D721Med (cell line): Measurements from ENCODE around the gene BEND6.
"Not testable (repeated sequence)": the region's sequence is repeated elsewhere in the genome, so short reads cannot be mapped to it uniquely, and the experiment has no call there.

Experiments
- DNase-seq: peaks from one replicate; pipeline ENCODE4 v3.0.0; 2011; ENCODE audit warnings: low spot score; ENCODE audit not compliant: insufficient read length
- FAIRE-seq: peaks from 2 replicates; lab custom pipeline; 2011; peaks lifted over from hg19 to GRCh38; lab: Jason Lieb, UNC
- TF ChIP-seq, protein P1 (sequence below): IDR thresholded peaks from 2 replicates; pipeline ENCODE4 v1.5.1; 2012; ENCODE audit warnings: mild to moderate bottlenecking, control low read depth; ENCODE audit not compliant: insufficient read depth; ENCODE audit errors: missing control alignments

BEND6 gene

DNA sequence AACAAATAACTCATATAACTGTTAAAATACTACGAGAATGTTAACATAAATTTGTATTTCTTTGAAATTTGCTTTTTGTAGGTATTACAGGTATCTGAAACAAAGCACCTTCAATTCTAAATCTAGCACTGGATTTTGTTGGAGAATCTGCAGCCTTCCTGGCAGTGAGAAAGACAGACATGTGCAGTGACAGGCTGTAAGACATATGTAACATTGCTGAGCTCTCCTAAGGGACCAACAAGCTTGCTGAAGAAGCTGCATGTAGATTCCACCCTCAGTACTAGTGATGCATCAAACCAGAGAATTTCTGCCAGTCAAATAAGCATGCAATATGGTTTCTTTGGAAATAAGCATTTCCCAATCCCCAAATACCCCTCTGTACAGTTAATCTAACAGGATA is 71.1 kb downstream of the BEND6 start:
- TF ChIP-seq, protein P1, sequence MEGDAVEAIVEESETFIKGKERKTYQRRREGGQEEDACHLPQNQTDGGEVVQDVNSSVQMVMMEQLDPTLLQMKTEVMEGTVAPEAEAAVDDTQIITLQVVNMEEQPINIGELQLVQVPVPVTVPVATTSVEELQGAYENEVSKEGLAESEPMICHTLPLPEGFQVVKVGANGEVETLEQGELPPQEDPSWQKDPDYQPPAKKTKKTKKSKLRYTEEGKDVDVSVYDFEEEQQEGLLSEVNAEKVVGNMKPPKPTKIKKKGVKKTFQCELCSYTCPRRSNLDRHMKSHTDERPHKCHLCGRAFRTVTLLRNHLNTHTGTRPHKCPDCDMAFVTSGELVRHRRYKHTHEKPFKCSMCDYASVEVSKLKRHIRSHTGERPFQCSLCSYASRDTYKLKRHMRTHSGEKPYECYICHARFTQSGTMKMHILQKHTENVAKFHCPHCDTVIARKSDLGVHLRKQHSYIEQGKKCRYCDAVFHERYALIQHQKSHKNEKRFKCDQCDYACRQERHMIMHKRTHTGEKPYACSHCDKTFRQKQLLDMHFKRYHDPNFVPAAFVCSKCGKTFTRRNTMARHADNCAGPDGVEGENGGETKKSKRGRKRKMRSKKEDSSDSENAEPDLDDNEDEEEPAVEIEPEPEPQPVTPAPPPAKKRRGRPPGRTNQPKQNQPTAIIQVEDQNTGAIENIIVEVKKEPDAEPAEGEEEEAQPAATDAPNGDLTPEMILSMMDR, result no peak
- no peak for FAIRE-seq
- no peak for DNase-seq

DNA sequence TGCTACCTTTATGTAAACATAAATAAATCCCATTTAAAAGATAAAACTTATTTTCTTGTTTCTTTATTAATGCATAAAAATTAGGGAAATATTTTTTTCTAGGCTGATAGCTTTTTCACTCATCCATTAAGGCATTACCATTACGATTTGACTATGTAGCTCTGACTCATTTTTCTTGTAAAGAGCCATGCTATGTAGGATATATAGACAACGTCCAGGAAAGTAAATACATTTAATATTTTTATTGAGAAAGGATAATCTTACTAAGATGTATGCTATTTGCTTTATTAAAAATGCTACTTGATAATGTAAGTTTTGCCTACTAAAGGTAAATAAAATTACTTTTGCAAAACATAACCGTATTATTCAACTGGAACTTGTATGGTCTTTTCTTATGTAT is 72.4 kb downstream of the BEND6 start:
- FAIRE-seq (no peak), DNase-seq (no peak)
- TF ChIP-seq, protein P1, result no peak

DNA sequence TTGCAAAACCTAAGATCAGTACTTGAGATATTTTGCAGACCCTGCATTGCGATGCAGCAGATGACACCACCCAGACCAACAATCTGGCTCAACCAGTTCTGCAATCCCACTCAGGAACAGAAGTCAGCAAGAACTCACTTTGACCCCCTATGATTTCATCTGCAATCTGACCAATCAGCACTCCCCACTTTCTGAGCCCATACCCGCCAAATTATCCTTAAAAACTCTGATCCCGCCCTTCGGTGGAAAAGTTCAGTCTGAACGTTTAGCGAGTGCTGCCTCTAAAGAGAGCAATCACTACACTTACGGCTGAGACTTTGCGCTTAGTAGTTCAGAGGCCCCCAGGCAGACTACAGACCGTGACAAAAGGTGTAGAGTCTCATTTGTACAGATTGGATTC is 74.3 kb downstream of the BEND6 start:
- no peak for FAIRE-seq
- DNase-seq, result no peak
- TF ChIP-seq, protein P1, result no peak

DNA sequence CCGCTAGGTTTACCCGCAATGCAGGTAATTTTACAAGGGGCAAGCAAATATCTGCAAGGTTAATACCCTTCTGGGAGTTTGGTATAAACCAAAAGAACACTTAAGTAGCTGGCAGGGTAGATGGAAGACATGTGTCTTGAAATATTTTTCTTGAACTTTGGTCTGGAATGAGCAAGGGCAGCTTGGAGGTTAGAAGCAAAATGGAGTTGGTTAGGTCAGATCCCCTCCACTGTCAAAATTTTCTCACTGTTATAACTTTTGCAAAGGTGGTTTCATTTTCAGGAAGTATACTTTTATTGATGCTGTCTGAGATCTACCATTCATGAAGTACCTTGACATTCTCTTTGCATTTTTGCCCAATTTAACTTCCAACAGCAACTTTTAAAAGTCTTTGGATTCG is 78.3 kb downstream of the BEND6 start:
- FAIRE-seq (no peak), DNase-seq (no peak)
- TF ChIP-seq, protein P1, result no peak

DNA sequence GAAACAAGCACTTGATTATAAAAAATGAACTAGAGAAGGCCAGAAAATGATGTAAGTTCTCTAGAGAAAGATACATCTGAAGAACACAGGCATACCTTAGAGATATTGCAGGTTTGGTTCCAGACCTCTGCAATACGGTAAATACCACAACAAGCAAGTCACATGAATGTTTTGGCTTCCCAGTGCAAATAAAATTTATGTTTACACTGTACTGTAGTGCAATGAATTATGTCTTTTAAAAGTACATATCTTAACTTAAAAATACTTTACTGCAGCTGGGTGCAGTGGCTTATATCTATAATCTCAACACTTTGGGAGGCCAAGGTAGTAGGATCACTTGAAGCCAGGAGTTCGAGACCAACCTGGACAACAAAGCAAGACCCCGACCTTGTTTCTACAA is 80.6 kb downstream of the BEND6 start:
- no peak for DNase-seq
- no peak for FAIRE-seq
- TF ChIP-seq, protein P1, result no peak

DNA sequence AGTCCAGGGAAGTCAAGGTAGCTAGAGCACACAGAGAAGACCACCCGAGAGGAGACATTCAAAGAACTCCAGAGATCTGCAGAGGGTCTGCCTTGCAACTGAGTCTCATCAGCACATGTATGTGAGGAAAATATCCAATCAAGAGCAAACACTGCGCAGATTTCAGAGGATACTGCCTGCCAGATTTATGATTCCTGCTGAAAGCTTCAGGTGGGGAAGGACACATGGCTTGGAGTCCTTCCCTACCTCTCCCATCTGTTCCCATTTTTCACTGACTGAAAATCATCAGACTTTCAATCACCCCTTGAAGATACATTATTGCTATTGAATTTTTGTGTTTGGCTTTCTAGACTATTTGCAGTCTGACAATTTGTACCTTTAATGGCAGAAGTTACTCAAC is 84.0 kb downstream of the BEND6 start:
- TF ChIP-seq, protein P1, result no peak
- FAIRE-seq (no peak), DNase-seq (no peak)

DNA sequence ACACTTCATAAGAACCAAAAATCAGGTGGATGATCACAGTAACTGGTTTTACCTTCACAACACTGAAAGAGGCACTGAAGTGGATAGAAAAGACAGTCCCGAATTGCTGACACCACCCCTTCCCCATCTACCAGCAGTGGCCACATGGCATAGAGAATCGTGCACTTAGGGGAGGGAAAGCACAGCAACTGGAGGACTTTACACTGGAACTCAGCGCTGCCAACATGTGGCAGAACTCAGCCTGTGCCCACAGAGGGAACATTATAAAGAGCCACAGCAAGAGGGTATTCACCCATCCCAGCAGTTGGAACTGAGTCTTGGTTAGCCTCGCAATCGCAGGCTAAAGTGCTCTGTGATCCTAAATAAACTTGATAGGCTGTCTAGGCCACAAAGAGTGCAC is 85.1 kb downstream of the BEND6 start:
- FAIRE-seq (no peak), DNase-seq (no peak)
- TF ChIP-seq, protein P1, result no peak

DNA sequence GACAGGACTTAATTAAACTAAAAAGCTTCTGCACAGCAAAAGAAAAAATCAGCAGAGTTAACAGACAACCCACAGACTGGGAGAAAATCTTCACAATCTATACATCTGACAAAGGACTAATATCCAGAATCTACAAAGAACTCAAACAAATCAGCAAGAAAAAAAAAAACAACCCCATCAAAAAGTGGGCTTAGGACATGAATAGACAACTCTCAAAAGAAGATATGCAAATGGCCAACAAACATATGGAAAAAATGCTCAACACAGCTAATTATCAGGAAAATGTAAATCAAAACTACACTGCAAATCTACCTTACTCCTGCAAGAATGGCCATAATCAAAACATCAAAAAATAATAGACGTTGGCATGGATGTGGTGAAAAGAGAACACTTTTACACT is 89.2 kb downstream of the BEND6 start:
- FAIRE-seq, DNase-seq: not testable (repeated sequence)
